Stimulated activated naive CD8-positive, alpha-beta T cell treated with anti-CD3 and anti-CD28 coated beads, Interleukin-15, amount 100 ng/mL, for 72 hours (primary cell): ENCODE measurements around the gene TRIM16.
"Not testable (repeated sequence)": the region's sequence is repeated elsewhere in the genome, so short reads cannot be mapped to it uniquely, and the experiment has no call there.

Experiments used
- ATAC-seq: fragments of 150-1000 bp; cut with Tn5 transposase; 2 replicates; pipeline ENCODE4 v1.10.0; 2021; ENCODE audit warnings: mild to moderate bottlenecking, moderate library complexity
- DNase-seq, 2 donors: peaks; one replicate each; pipeline ENCODE4 v3.0.0; 2021 to 2022
- H3K27ac Mint-ChIP-seq, 2 donors: one replicate each; pipeline ENCODE4 v1.8.0; 2022; ENCODE audit warnings: mild to moderate bottlenecking in 2 of 2, mixed read lengths in 2 of 2, moderate library complexity in 2 of 2
- H3K27me3 Mint-ChIP-seq: one replicate; pipeline ENCODE4 v1.8.0; 2022; ENCODE audit warnings: mixed read lengths
- H3K4me1 Mint-ChIP-seq: one replicate; pipeline ENCODE4 v1.8.0; 2022; ENCODE audit warnings: mild to moderate bottlenecking, mixed read lengths
- H3K4me3 Mint-ChIP-seq, 2 donors: one replicate each; pipeline ENCODE4 v1.8.0; 2022; ENCODE audit warnings: mild to moderate bottlenecking in 2 of 2, mixed read lengths in 2 of 2, moderate library complexity in 1 of 2
- H3K9me3 Mint-ChIP-seq, 2 donors: one replicate each; pipeline ENCODE4 v1.8.0; 2022; ENCODE audit warnings: mixed read lengths in 2 of 2

The TRIM16 gene

GRCh38 chr17:15669526-15669925 lies 14.6 kb downstream of the TRIM16 start:
- H3K9me3 Mint-ChIP-seq, ATAC-seq, H3K4me3 Mint-ChIP-seq, H3K27me3 Mint-ChIP-seq, H3K4me1 Mint-ChIP-seq, DNase-seq, H3K27ac Mint-ChIP-seq: not testable (repeated sequence)

DNA sequence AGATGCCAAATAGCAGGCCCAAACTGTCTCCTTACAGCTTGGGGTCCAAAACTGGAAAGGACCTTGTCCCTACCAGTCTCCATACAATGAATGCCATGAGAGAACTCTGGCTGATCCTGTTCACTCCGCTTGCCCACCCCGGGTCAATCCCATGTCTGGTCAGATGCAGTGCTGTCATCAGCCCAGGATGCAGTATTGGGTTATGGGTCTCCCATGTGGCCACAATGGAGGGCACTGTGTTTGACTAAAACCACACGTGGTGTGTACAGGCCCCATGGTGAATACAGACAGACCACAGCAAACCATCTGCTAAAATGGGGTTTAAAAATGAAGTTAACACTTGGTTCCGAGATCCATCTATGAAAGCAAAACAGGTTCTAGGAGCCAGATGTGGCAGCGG lies 20.4 kb downstream of the TRIM16 start:
- DNase-seq (no peak), ATAC-seq (no peak)
- Mint-ChIP-seq H3K27ac (no peak overlapping the region), H3K9me3 (no peaks in the 10 kb centered on the region), H3K27me3 (no peaks in the 10 kb centered on the region), H3K4me3 (no peak overlapping the region), H3K4me1 (no peaks in the 10 kb centered on the region)

DNA sequence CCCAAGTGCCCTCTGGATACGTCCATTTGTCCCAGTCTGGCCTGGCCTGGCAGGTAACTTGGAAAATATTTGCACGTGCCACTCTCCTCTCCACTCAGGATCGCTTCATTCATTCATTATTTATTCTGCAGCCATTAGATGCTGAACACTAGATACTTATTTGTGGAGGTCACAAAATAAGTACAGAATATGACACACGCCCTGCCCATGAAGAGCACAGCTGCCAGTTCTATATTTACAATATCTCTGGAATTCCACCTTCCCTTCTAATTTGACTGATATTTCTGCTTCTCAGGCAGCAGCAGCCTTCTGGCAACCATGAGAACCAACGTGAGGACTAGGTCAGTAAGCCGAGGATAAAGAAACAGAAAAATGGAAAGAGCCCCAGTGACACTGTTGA lies 20.9 kb downstream of the TRIM16 start:
- Mint-ChIP-seq H3K27me3 (no peaks in the 10 kb centered on the region), H3K27ac (no peak overlapping the region)
- no peak for DNase-seq

DNA sequence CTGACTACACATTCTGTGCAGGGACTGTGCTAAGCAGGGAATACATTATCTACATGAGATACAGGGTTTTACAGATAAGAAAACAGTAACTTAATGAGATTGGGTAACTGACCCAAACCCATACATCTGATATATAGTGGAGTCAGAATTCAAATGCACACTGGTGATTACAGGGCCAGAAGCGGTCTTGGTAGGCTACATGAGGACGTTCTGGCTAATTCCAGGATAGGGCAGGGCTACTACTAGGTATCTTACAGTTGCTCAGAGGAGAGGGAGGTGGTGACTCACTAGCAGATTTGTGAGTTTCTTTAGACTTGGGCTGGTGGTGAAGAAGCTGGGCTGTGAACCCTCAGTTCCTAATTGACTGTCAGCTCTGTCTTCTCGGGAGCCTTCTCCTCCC lies 21.4 kb downstream of the TRIM16 start:
- H3K9me3 Mint-ChIP-seq = no peaks in the 10 kb centered on the region
- no peak for DNase-seq
- H3K4me3 Mint-ChIP-seq = no peak overlapping the region
- no peak overlapping the region for H3K27ac Mint-ChIP-seq
- H3K27me3 Mint-ChIP-seq = no peaks in the 10 kb centered on the region
- ATAC-seq = no peak
- H3K4me1 Mint-ChIP-seq = no peaks in the 10 kb centered on the region

More for the DNA sequence above, 20.9 kb downstream of the TRIM16 start:
- ATAC-seq = no peak
- Mint-ChIP-seq H3K4me3 (no peak overlapping the region), H3K4me1 (no peaks in the 10 kb centered on the region), H3K9me3 (no peaks in the 10 kb centered on the region)

DNA sequence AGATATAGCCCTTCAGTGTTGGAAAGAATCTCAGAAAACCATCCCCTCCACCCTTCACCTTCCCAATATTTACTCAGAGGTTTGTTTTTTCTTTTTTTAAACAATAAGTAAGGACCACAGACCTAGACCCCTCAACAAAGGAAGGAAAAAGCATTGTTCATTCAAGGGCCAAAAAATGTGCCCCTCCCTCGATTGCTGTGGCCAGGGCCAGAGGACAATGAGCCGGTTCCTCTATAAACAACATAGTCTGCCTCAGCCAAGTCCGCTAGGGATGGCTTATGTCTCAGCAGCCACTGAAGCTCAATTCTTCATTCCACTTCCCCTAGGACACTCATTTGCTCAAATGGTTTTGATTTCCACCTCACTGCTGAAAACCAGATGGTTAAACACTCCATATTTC lies 24.0 kb downstream of the TRIM16 start:
- no peaks in the 10 kb centered on the region for H3K9me3 Mint-ChIP-seq
- H3K27ac Mint-ChIP-seq = no peak overlapping the region
- ATAC-seq = no peak
- H3K27me3 Mint-ChIP-seq = no peaks in the 10 kb centered on the region
- H3K4me1 Mint-ChIP-seq = no peaks in the 10 kb centered on the region
- H3K4me3 Mint-ChIP-seq = no peak overlapping the region
- DNase-seq = no peak

DNA sequence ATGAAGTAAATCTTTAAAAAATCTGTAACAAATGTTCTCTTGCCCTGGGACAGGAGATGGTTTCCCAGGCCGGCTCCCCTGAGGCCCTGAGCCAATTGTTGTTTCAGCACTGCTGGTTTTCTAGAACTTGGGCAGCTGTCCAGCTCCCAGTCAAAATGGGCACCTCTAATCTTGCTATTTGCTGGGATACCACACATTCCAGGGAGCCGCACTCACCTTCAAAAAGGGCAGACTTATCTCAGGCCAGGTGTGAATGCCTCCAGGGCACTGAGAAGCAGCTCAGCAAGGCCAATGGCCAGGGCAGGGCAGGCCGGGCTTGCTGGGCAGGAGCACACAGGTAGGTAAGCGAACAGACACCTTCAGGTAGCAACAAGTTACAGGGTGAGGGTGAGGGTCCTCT lies 24.4 kb downstream of the TRIM16 start:
- Mint-ChIP-seq H3K27ac (no peak overlapping the region), H3K9me3 (no peaks in the 10 kb centered on the region), H3K4me1 (no peaks in the 10 kb centered on the region), H3K27me3 (no peaks in the 10 kb centered on the region), H3K4me3 (no peak overlapping the region)
- no peak for ATAC-seq
- no peak for DNase-seq

DNA sequence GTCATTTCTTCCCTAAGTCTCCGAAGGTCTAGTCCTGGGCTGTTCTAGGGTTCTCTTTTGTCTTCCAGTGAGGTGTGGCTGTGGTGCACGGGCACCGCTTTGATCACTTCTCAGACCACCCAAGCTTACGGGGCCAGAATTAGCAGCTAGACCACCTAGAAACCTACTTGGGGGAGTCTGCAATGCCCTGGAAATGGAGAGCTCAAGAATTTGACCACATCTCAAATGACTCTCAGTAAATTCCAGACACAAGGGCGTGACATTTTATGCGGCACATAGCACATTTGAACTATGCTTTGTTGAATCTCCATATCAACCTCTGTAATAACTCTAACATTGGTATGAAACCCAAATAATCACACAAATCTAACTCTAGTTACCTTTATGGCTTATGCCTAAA lies 24.9 kb downstream of the TRIM16 start:
- H3K4me1 Mint-ChIP-seq = no peaks in the 10 kb centered on the region
- H3K27ac Mint-ChIP-seq = no peak overlapping the region
- H3K4me3 Mint-ChIP-seq = no peak overlapping the region
- DNase-seq (no peak), ATAC-seq (no peak)
- H3K27me3 Mint-ChIP-seq = no peaks in the 10 kb centered on the region
- no peaks in the 10 kb centered on the region for H3K9me3 Mint-ChIP-seq

DNA sequence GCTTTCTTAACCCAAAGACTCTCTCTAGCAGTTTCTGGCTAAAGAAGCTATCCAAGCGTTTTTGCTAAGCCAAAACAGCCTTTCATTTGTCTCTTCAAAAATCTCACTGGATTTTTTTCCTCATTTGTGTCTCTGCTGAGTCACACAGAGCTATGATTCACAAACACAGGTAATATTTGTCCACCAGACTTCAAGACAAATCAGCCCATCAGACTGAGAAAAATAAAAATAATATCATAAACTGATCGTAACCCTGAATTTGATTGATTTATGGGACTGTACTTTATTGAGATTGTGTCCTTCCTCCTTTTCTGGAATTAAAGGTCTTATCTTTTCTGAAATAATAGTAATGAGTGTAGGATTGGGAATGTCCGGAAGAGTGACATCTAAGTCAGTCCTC lies 25.8 kb downstream of the TRIM16 start:
- Mint-ChIP-seq H3K27me3 (no peaks in the 10 kb centered on the region), H3K27ac (no peak overlapping the region), H3K9me3 (no peaks in the 10 kb centered on the region), H3K4me1 (no peaks in the 10 kb centered on the region), H3K4me3 (no peak overlapping the region)
- DNase-seq = no peak
- ATAC-seq = no peak

DNA sequence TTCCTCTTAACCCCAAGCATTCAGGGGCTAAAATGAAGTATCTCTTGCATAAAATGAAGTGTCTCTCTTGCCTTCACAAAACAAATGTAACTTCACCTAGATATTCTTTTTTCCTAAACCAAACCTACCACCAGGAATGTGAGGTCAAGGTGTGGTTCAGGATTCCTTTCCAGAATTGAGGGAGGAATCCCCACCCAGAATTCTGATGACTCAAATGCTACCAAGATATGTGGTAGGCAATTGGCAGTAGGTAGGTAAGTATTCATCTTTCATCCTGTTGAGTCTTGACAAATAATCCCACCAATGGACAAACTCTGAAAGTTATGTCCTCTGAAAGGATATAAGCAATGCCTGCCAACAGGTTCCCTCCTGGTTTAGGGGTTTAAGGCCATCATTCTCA lies 26.2 kb downstream of the TRIM16 start:
- no peak for ATAC-seq
- Mint-ChIP-seq H3K27me3 (no peaks in the 10 kb centered on the region), H3K9me3 (no peaks in the 10 kb centered on the region), H3K4me1 (peaks cover 3% of the 10 kb centered on the region), H3K27ac (no peak overlapping the region), H3K4me3 (no peak overlapping the region)
- no peak for DNase-seq

DNA sequence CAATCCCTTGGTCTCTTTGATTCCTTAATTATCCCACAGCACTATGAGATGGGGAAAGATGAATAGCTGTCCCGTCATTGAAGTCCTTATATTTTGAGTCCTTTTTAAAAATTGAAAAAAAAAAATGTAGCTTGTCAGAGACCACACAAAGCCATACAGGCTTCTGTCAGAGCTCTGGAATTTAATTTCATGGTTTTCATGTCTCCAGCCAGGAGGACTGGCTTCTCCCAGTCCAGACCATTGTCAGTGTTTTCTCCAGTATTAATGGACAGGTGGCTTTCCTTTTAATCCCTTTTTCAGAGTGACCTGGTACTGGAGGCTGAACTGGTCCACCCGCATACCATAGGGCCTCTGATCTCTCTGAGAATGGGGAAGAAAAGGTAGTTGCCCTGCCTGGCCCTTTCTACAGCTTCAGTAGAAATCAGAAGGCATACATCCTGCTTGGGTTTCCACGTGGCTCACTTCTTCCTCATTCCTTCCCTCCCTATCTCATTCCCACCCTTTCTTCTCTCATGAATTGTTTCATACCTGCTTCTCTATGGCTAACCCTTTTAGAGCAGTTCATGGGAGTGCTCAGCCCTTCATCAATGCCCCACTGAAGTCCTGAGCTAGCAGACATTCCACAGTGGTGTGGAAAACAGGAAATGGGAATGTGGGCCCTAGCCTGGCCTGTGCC lies 29.1 kb downstream of the TRIM16 start:
- peaks cover 23% of the 10 kb centered on the region for H3K4me1 Mint-ChIP-seq
- H3K27ac Mint-ChIP-seq = no peak overlapping the region
- no peaks in the 10 kb centered on the region for H3K9me3 Mint-ChIP-seq
- ATAC-seq = no peak
- H3K27me3 Mint-ChIP-seq = no peaks in the 10 kb centered on the region
- no peak for DNase-seq
- no peak overlapping the region for H3K4me3 Mint-ChIP-seq

DNA sequence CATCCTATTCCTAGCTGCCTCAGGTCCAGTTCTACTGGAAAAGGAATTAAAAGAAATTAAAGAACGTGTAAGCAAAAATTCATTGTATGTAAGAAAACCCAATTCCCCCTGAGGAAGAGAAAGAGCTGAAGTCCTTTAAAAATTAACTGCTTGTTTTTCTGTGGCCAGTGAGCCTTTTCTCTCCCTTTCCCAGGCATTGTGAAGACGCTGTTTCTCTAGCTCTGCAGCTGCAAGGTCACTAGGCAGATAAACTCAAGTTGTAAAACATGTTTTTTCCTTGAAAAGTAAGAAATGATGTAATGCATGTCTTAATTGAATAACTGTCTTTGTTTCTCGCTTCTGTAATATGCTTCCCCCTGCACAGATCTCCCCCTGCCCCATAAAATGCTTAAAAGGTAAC lies 29.7 kb downstream of the TRIM16 start:
- H3K4me3 Mint-ChIP-seq, H3K27ac Mint-ChIP-seq, H3K27me3 Mint-ChIP-seq, ATAC-seq, DNase-seq, H3K9me3 Mint-ChIP-seq: not testable (repeated sequence)
- peaks cover 23% of the 10 kb centered on the region for H3K4me1 Mint-ChIP-seq

- Mint-ChIP-seq H3K27me3 (no peaks in the 10 kb centered on the region), H3K27ac (no peak overlapping the region), H3K4me1 (peaks cover 23% of the 10 kb centered on the region), H3K9me3 (no peaks in the 10 kb centered on the region), H3K4me3 (no peak overlapping the region)
- no peak for ATAC-seq
- no peak for DNase-seq
Measured at GRCh38 chr17:15652960-15653359, 31.2 kb downstream of the TRIM16 start.

DNA sequence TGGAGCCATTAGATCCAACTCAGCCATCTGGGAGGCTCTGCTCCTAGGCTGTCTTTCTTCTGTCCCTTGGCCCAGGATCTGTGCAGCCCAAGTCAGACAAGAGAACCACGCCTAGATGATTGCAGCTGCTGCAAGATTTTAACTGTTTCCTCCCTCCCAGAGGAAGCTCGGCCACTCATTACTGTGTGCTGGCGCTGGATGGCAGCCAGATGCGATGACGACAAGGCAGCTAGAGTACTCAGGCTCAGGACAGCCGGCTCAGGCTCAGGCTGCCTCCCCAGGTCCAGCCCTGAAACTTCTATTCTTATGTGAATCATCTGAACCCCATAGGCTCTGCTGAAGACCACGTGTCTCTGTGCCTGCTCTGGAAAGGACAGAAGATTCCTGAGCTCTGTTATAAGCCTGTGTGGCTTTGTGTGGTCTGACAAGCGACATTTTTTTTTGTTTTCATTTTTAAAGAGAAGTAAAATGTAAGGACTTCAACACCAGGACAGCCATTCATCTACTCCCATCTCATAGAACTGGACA lies 32.5 kb downstream of the TRIM16 start:
- ATAC-seq = peak; percentile 85
- peak overlapping the region in 1 of 2 donors; percentile 37 for H3K27ac Mint-ChIP-seq
- DNase-seq = peak; percentile 2 to 21
- H3K4me1 Mint-ChIP-seq = peaks cover 23% of the 10 kb centered on the region
- H3K27me3 Mint-ChIP-seq = no peaks in the 10 kb centered on the region
- H3K4me3 Mint-ChIP-seq = no peak overlapping the region
- no peaks in the 10 kb centered on the region for H3K9me3 Mint-ChIP-seq

GRCh38 chr17:15650741-15651582 lies 33.1 kb downstream of the TRIM16 start:
- ATAC-seq = peak; percentile 18
- H3K27ac Mint-ChIP-seq = peak overlapping the region; percentile 85 to 91
- peaks cover 25% of the 10 kb centered on the region for H3K4me1 Mint-ChIP-seq
- H3K27me3 Mint-ChIP-seq = no peaks in the 10 kb centered on the region
- no peak for DNase-seq
- H3K9me3 Mint-ChIP-seq = no peaks in the 10 kb centered on the region
- no peak overlapping the region for H3K4me3 Mint-ChIP-seq

GRCh38 chr17:15649861-15650421 lies 34.2 kb downstream of the TRIM16 start:
- Mint-ChIP-seq H3K4me1 (peaks cover 34% of the 10 kb centered on the region), H3K27ac (no peak overlapping the region), H3K27me3 (no peaks in the 10 kb centered on the region), H3K9me3 (no peaks in the 10 kb centered on the region), H3K4me3 (no peak overlapping the region)
- DNase-seq (no peak), ATAC-seq (no peak)

DNA sequence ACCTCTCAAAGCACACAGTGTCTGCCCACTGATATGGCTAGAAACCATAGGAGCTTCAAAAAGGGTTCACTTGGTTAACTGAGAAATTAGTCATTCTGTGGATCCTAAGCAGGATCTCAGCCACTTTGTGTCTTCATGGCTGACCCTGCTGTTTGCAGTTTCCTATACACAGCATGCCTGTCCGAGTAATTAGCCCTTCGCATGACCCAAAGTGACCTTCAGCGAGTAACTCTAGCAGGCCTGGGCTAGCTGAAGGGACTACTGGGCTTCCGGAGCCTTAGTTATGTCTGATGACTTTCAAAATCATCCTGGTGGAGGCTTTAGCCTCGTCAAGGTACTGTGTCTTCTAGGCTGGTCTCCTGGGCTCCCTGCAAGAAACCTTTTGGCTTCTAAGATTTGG lies 35.7 kb downstream of the TRIM16 start:
- ATAC-seq (no peak), DNase-seq (no peak)
- Mint-ChIP-seq H3K27me3 (no peaks in the 10 kb centered on the region), H3K9me3 (no peaks in the 10 kb centered on the region), H3K27ac (peak overlapping the region in 1 of 2 donors; percentile 76), H3K4me3 (no peak overlapping the region), H3K4me1 (peaks cover 34% of the 10 kb centered on the region)
